GM10266 (cell line): ENCODE results near the gene CDC42EP5.

Experiments used
- DNase-seq: peaks from one replicate; pipeline ENCODE4 v3.0.0; 2012; ENCODE audit errors: extremely low spot score
- CTCF ChIP-seq: IDR thresholded peaks from 2 replicates; pipeline ENCODE4 v1.5.1; 2012; ENCODE audit warnings: mild to moderate bottlenecking, low read depth; ENCODE audit not compliant: control insufficient read depth, insufficient read depth; ENCODE audit errors: missing control alignments

CDC42EP5 gene

GRCh38 chr19:54480051-54480450, 7.0 kb upstream of the CDC42EP5 start:
- TF ChIP-seq CTCF, result no peak
- DNase-seq, result no peak

- DNase-seq, result peak; percentile 50
- peak; percentile 72 for TF ChIP-seq CTCF
Measured at GRCh38 chr19:54478677-54479266, 5.7 kb upstream of the CDC42EP5 start.

- TF ChIP-seq CTCF, result no peak
- no peak for DNase-seq
Measured at GRCh38 chr19:54477650-54478049, 4.6 kb upstream of the CDC42EP5 start.

- no peak for DNase-seq
- TF ChIP-seq CTCF, result no peak
Measured at GRCh38 chr19:54475706-54476105, 2.6 kb upstream of the CDC42EP5 start.

GRCh38 chr19:54473892-54474372, 836 bp upstream of the CDC42EP5 start:
- DNase-seq, result peak; percentile 8
- no peak for TF ChIP-seq CTCF

- DNase-seq, result peak; percentile 65
- no peak for TF ChIP-seq CTCF
Measured at GRCh38 chr19:54470991-54471782, 1.9 kb downstream of the CDC42EP5 start.

GRCh38 chr19:54470276-54470887, 2.7 kb downstream of the CDC42EP5 start:
- no peak for DNase-seq

More at GRCh38 chr19:54470276-54470887, 2.7 kb downstream of the CDC42EP5 start:
- no peak for TF ChIP-seq CTCF
